ENCODE data around the gene DPEP3. TPM values are rescaled to one million over a fixed set of nuclear protein-coding genes. Genes with fewer than 3 reads are reported as not detected.
"Not testable (repeated sequence)": the region's sequence is repeated elsewhere in the genome, so short reads cannot be mapped to it uniquely, and the experiment has no call there.

DPEP3 gene
- total and polyA plus RNA-seq, 2 donors, result 0.14 to 0.23 TPM

DNA sequence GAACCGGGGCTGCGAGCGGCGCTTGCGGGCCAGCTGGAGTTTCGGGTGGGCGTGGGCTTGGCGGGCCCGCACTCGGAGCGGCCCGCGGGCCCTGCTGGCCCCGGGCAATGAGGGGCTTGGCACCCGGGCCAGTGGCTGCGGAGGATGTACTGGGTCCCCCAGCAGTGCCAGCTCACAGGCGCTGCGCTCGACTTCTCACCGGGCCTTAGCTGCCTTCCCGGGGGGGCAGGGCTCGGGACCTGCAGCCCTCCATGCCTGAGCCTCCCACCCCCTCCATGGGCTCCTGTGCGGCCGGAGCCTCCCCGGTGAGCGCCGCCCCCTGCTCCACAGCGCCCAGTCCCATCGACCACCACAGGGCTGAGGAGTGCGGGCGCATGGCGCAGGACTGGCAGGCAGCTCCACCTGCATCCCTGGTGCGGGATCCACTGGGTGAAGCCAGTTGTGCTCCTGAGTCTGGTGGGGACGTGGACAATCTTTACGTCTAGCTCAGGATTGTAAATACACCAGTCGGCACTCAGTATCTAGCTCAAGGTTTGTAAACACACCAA is 18.0 kb upstream of the DPEP3 start:
- 98% methylated on average over 36 of the region's 36 CpGs for WGBS
- Histone ChIP-seq H3K27ac (ENCODE audit: low read depth in 1 of 2, low read length in 1 of 2) (peak overlapping the region; percentile 57 to 65), H3K9me3 (ENCODE audit: control insufficient read depth in 2 of 2, insufficient read depth in 1 of 2, low read length in 1 of 2) (peaks cover 0 to 15% of the 10 kb centered on the region in 2 donors), H3K4me1 (ENCODE audit: control insufficient read depth in 2 of 2, insufficient read depth in 2 of 2, low read length in 2 of 2) (peaks cover 13 to 48% of the 10 kb centered on the region in 2 donors)
- DNase-seq (ENCODE audit: low read depth in 6 of 9, low spot score in 9 of 9); H3K36me3 ChIP-seq (ENCODE audit: control insufficient read depth in 2 of 2, insufficient read depth in 2 of 2, low read length in 1 of 2); H3K4me3 ChIP-seq (ENCODE audit: low read length in 2 of 2); H3K27me3 ChIP-seq (ENCODE audit: control insufficient read depth in 2 of 2, insufficient read depth in 1 of 2, low read length in 1 of 2): not testable (repeated sequence)

DNA sequence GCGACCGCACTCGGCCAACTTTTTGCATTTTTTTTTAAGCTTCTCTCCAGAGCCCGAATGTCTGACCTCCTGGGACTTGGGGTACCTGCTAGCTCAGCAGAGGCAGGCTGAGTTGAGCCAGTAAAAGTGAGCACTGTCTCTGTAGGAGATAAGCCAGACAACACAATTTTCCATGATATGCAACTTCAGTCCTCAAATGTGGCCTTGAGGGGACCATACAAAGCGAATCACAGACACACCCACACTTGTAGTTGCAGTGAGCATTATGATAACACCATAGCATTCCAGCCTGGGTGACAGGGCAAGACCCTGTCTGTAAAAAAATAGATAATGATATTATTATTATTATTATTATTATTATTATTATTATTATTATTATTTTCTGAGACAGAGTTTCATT is 16.4 kb upstream of the DPEP3 start:
- Histone ChIP-seq H3K36me3 (ENCODE audit: control insufficient read depth in 2 of 2, insufficient read depth in 2 of 2, low read length in 1 of 2) (no peaks in the 10 kb centered on the region), H3K4me1 (ENCODE audit: control insufficient read depth in 2 of 2, insufficient read depth in 2 of 2, low read length in 2 of 2) (peaks cover 19 to 55% of the 10 kb centered on the region in 2 donors)

GRCh38 chr16:67995423-67995822 is 15.1 kb upstream of the DPEP3 start:
- H3K9me3 ChIP-seq (ENCODE audit: control insufficient read depth in 2 of 2, insufficient read depth in 1 of 2, low read length in 1 of 2), result peaks cover 0 to 15% of the 10 kb centered on the region in 2 donors
- no peak overlapping the region for H3K27ac ChIP-seq (ENCODE audit: low read depth in 1 of 2, low read length in 1 of 2)
- no peaks in the 10 kb centered on the region for H3K36me3 ChIP-seq (ENCODE audit: control insufficient read depth in 2 of 2, insufficient read depth in 2 of 2, low read length in 1 of 2)
- WGBS, result 91% methylated on average over 5 of the region's 5 CpGs
- peaks cover 19 to 45% of the 10 kb centered on the region in 2 donors for H3K4me1 ChIP-seq (ENCODE audit: control insufficient read depth in 2 of 2, insufficient read depth in 2 of 2, low read length in 2 of 2)
- no peak overlapping the region for H3K4me3 ChIP-seq (ENCODE audit: low read length in 2 of 2)
- no peak for DNase-seq (ENCODE audit: low read depth in 6 of 9, low spot score in 9 of 9)
- H3K27me3 ChIP-seq (ENCODE audit: control insufficient read depth in 2 of 2, insufficient read depth in 1 of 2, low read length in 1 of 2), result no peaks in the 10 kb centered on the region

More for the DNA sequence above, 16.4 kb upstream of the DPEP3 start:
- Histone ChIP-seq H3K27ac (ENCODE audit: low read depth in 1 of 2, low read length in 1 of 2) (no peak overlapping the region), H3K4me3 (ENCODE audit: low read length in 2 of 2) (no peak overlapping the region), H3K27me3 (ENCODE audit: control insufficient read depth in 2 of 2, insufficient read depth in 1 of 2, low read length in 1 of 2) (no peaks in the 10 kb centered on the region), H3K9me3 (ENCODE audit: control insufficient read depth in 2 of 2, insufficient read depth in 1 of 2, low read length in 1 of 2) (peaks cover 0 to 15% of the 10 kb centered on the region in 2 donors)
- no peak for DNase-seq (ENCODE audit: low read depth in 6 of 9, low spot score in 9 of 9)
- WGBS, result 99% methylated on average over 5 of the region's 5 CpGs

DNA sequence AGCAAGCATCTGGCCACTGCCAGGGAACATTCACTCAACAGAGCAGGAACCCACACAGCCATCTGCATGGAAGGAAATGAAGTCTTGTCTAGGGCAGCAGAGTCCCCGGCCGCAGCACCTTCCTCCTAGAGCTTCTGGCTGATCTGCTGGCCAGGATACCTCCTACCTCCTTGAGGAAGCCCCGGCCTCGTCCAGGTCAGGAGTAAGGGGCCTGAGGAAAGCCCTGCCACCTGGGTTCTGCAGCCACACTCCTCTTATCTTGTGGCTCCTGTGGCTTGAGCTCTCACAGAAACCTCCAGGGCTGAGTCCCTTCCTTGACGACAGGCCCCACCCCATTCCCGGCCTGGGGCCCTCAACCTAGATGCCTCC is 13.7 kb upstream of the DPEP3 start:
- peak overlapping the region in 1 of 2 donors; percentile 46 for H3K4me3 ChIP-seq (ENCODE audit: low read length in 2 of 2)
- peaks cover 13 to 31% of the 10 kb centered on the region in 2 donors for H3K4me1 ChIP-seq (ENCODE audit: control insufficient read depth in 2 of 2, insufficient read depth in 2 of 2, low read length in 2 of 2)
- H3K36me3 ChIP-seq (ENCODE audit: control insufficient read depth in 2 of 2, insufficient read depth in 2 of 2, low read length in 1 of 2); H3K27me3 ChIP-seq (ENCODE audit: control insufficient read depth in 2 of 2, insufficient read depth in 1 of 2, low read length in 1 of 2): not testable (repeated sequence)
- WGBS, result 12% methylated on average over 5 of the region's 6 CpGs
- peak in 1 of 9 donors; percentile 31 for DNase-seq (ENCODE audit: low read depth in 6 of 9, low spot score in 9 of 9)
- peak overlapping the region; percentile 33 to 71 for H3K27ac ChIP-seq (ENCODE audit: low read depth in 1 of 2, low read length in 1 of 2)
- peaks cover 0 to 15% of the 10 kb centered on the region in 2 donors for H3K9me3 ChIP-seq (ENCODE audit: control insufficient read depth in 2 of 2, insufficient read depth in 1 of 2, low read length in 1 of 2)

GRCh38 chr16:67993207-67994039 is 13.1 kb upstream of the DPEP3 start:
- 7% methylated on average over 39 of the region's 39 CpGs for WGBS
- no peaks in the 10 kb centered on the region for H3K27me3 ChIP-seq (ENCODE audit: control insufficient read depth in 2 of 2, insufficient read depth in 1 of 2, low read length in 1 of 2)
- H3K4me1 ChIP-seq (ENCODE audit: control insufficient read depth in 2 of 2, insufficient read depth in 2 of 2, low read length in 2 of 2), result peaks cover 13 to 25% of the 10 kb centered on the region in 2 donors
- no peaks in the 10 kb centered on the region for H3K36me3 ChIP-seq (ENCODE audit: control insufficient read depth in 2 of 2, insufficient read depth in 2 of 2, low read length in 1 of 2)
- H3K27ac ChIP-seq (ENCODE audit: low read depth in 1 of 2, low read length in 1 of 2), result peak overlapping the region in 1 of 2 donors; percentile 71
- H3K9me3 ChIP-seq (ENCODE audit: control insufficient read depth in 2 of 2, insufficient read depth in 1 of 2, low read length in 1 of 2), result peaks cover 0 to 11% of the 10 kb centered on the region in 2 donors
- H3K4me3 ChIP-seq (ENCODE audit: low read length in 2 of 2), result peak overlapping the region; percentile 28 to 46
- DNase-seq (ENCODE audit: low read depth in 6 of 9, low spot score in 9 of 9), result peak in 7 of 9 donors; percentile 60 to 87 (median 79)

DNA sequence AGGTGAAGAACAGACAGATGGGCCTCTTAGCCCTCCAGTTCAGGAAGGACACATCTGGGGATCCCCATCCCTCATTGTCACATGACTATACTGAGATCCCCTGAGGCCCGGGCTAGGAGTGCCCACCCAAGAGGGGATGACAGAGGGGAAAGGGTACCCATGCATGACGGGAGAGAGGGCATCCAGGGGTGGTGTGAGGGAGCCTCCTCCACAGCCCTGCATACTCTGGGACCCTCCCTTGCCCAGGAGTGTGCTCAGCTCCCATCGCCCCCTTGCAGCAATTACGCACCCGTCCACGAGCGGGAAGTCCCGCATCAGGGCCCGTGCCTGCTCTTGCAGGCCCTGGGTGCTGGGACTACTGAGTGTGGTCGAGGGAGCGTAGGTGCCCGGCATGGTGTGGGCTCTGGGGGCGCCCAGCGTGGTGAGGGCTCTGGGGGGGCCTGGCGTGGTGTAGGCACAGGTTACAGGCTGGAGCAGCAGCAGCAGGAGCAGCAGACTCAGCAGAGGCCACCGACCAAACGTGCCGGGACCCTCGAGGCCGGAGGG is 12.4 kb upstream of the DPEP3 start:
- H3K27me3 ChIP-seq (ENCODE audit: control insufficient read depth in 2 of 2, insufficient read depth in 1 of 2, low read length in 1 of 2), result no peaks in the 10 kb centered on the region
- H3K27ac ChIP-seq (ENCODE audit: low read depth in 1 of 2, low read length in 1 of 2), result no peak overlapping the region
- H3K4me1 ChIP-seq (ENCODE audit: control insufficient read depth in 2 of 2, insufficient read depth in 2 of 2, low read length in 2 of 2), result peaks cover 13 to 22% of the 10 kb centered on the region in 2 donors
- H3K4me3 ChIP-seq (ENCODE audit: low read length in 2 of 2), result peak overlapping the region in 1 of 2 donors; percentile 46
- no peak for DNase-seq (ENCODE audit: low read depth in 6 of 9, low spot score in 9 of 9)
- H3K36me3 ChIP-seq (ENCODE audit: control insufficient read depth in 2 of 2, insufficient read depth in 2 of 2, low read length in 1 of 2), result no peaks in the 10 kb centered on the region
- 90% methylated on average over 20 of the region's 20 CpGs for WGBS
- peaks cover 0 to 5% of the 10 kb centered on the region in 2 donors for H3K9me3 ChIP-seq (ENCODE audit: control insufficient read depth in 2 of 2, insufficient read depth in 1 of 2, low read length in 1 of 2)

- no peak for DNase-seq (ENCODE audit: low read depth in 6 of 9, low spot score in 9 of 9)
- H3K27me3 ChIP-seq (ENCODE audit: control insufficient read depth in 2 of 2, insufficient read depth in 1 of 2, low read length in 1 of 2), result no peaks in the 10 kb centered on the region
- H3K4me3 ChIP-seq (ENCODE audit: low read length in 2 of 2), result no peak overlapping the region
- H3K27ac ChIP-seq (ENCODE audit: low read depth in 1 of 2, low read length in 1 of 2), result no peak overlapping the region
- H3K9me3 ChIP-seq (ENCODE audit: control insufficient read depth in 2 of 2, insufficient read depth in 1 of 2, low read length in 1 of 2), result no peaks in the 10 kb centered on the region
- no peaks in the 10 kb centered on the region for H3K36me3 ChIP-seq (ENCODE audit: control insufficient read depth in 2 of 2, insufficient read depth in 2 of 2, low read length in 1 of 2)
- WGBS, result 99% methylated on average over 6 of the region's 6 CpGs
- H3K4me1 ChIP-seq (ENCODE audit: control insufficient read depth in 2 of 2, insufficient read depth in 2 of 2, low read length in 2 of 2), result peaks cover 13 to 20% of the 10 kb centered on the region in 2 donors
Measured at GRCh38 chr16:67990018-67990386, 9.7 kb upstream of the DPEP3 start.

GRCh38 chr16:67989322-67990017 is 9.2 kb upstream of the DPEP3 start:
- Histone ChIP-seq H3K36me3 (ENCODE audit: control insufficient read depth in 2 of 2, insufficient read depth in 2 of 2, low read length in 1 of 2) (no peaks in the 10 kb centered on the region), H3K4me3 (ENCODE audit: low read length in 2 of 2) (no peak overlapping the region), H3K27me3 (ENCODE audit: control insufficient read depth in 2 of 2, insufficient read depth in 1 of 2, low read length in 1 of 2) (no peaks in the 10 kb centered on the region), H3K27ac (ENCODE audit: low read depth in 1 of 2, low read length in 1 of 2) (no peak overlapping the region), H3K4me1 (ENCODE audit: control insufficient read depth in 2 of 2, insufficient read depth in 2 of 2, low read length in 2 of 2) (peaks cover 13 to 25% of the 10 kb centered on the region in 2 donors), H3K9me3 (ENCODE audit: control insufficient read depth in 2 of 2, insufficient read depth in 1 of 2, low read length in 1 of 2) (no peaks in the 10 kb centered on the region)
- WGBS, result 96% methylated on average over 8 of the region's 8 CpGs
- no peak for DNase-seq (ENCODE audit: low read depth in 6 of 9, low spot score in 9 of 9)

DNA sequence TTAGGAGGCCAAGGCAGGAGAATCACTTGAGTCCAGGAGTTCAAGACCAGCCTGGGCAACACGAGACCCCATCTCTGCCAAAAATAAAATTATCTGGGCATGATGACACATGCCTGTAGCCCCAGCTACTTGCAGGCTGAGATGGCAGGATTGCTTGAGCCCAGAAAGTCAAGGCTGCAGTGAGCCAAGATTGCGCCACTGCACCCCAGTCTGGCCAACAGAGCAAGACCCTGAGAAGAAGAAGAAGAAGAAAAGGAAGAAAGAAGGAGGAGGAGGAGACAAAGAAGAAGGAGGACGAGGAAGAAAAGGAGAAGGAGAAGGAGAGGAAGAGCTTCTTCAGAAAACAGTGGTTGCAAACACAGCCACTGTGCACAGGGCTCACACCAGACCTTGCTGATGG is 8.4 kb upstream of the DPEP3 start:
- no peak overlapping the region for H3K27ac ChIP-seq (ENCODE audit: low read depth in 1 of 2, low read length in 1 of 2)
- DNase-seq (ENCODE audit: low read depth in 6 of 9, low spot score in 9 of 9), result no peak
- H3K27me3 ChIP-seq (ENCODE audit: control insufficient read depth in 2 of 2, insufficient read depth in 1 of 2, low read length in 1 of 2), result no peaks in the 10 kb centered on the region
- peaks cover 15 to 25% of the 10 kb centered on the region in 2 donors for H3K4me1 ChIP-seq (ENCODE audit: control insufficient read depth in 2 of 2, insufficient read depth in 2 of 2, low read length in 2 of 2)
- H3K36me3 ChIP-seq (ENCODE audit: control insufficient read depth in 2 of 2, insufficient read depth in 2 of 2, low read length in 1 of 2), result no peaks in the 10 kb centered on the region
- no peak overlapping the region for H3K4me3 ChIP-seq (ENCODE audit: low read length in 2 of 2)
- no peaks in the 10 kb centered on the region for H3K9me3 ChIP-seq (ENCODE audit: control insufficient read depth in 2 of 2, insufficient read depth in 1 of 2, low read length in 1 of 2)
- 88% methylated on average over 3 of the region's 3 CpGs for WGBS
